IPS-18a (cell line): ENCODE measurements around the gene FAM210B.

Experiments used
- H3K27ac ChIP-seq: one replicate; pipeline ENCODE4 v1.5.1; 2013; ENCODE audit warnings: low read length
- H3K27me3 ChIP-seq: one replicate; pipeline ENCODE4 v1.6.1; 2013; ENCODE audit warnings: mild to moderate bottlenecking, low read length; ENCODE audit not compliant: control insufficient read depth, insufficient read depth
- H3K36me3 ChIP-seq: one replicate; pipeline ENCODE4 v1.6.1; 2013; ENCODE audit warnings: low read depth, low read length; ENCODE audit not compliant: control insufficient read depth
- H3K4me1 ChIP-seq: one replicate; pipeline ENCODE4 v1.6.1; 2013; ENCODE audit warnings: low read depth, low read length; ENCODE audit not compliant: control insufficient read depth
- H3K4me3 ChIP-seq: one replicate; pipeline ENCODE4 v1.5.1; 2013; ENCODE audit warnings: low read length
- H3K9ac ChIP-seq: one replicate; pipeline ENCODE4 v1.6.1; 2013; ENCODE audit warnings: mild to moderate bottlenecking, low read length, moderate library complexity
- H3K9me3 ChIP-seq: one replicate; pipeline ENCODE4 v1.6.1; 2013; ENCODE audit warnings: low read depth, low read length; ENCODE audit not compliant: control insufficient read depth

Gene FAM210B

GRCh38 chr20:56362833-56363413 lies 4.1 kb downstream of the FAM210B start:
- Histone ChIP-seq H3K36me3 (peaks cover 5% of the 10 kb centered on the region), H3K27ac (no peak overlapping the region), H3K27me3 (peaks cover 14% of the 10 kb centered on the region), H3K4me1 (peaks cover 16% of the 10 kb centered on the region), H3K9me3 (no peaks in the 10 kb centered on the region), H3K4me3 (no peak overlapping the region), H3K9ac (no peak overlapping the region)

- Histone ChIP-seq H3K9ac (no peak overlapping the region), H3K36me3 (peaks cover 5% of the 10 kb centered on the region), H3K4me1 (peaks cover 10% of the 10 kb centered on the region), H3K4me3 (no peak overlapping the region), H3K9me3 (no peaks in the 10 kb centered on the region), H3K27ac (no peak overlapping the region), H3K27me3 (peaks cover 14% of the 10 kb centered on the region)
These were observed 4.7 kb downstream of the FAM210B start for GRCh38 chr20:56363491-56363890.

- no peak overlapping the region for H3K27ac ChIP-seq
- no peak overlapping the region for H3K4me3 ChIP-seq
- no peaks in the 10 kb centered on the region for H3K9me3 ChIP-seq
- no peaks in the 10 kb centered on the region for H3K4me1 ChIP-seq
- H3K9ac ChIP-seq: no peak overlapping the region
- H3K27me3 ChIP-seq: no peaks in the 10 kb centered on the region
- peaks cover 45% of the 10 kb centered on the region for H3K36me3 ChIP-seq
These were observed 9.8 kb downstream of the FAM210B start for GRCh38 chr20:56368351-56369134.

- H3K4me3 ChIP-seq: no peak overlapping the region
- no peaks in the 10 kb centered on the region for H3K27me3 ChIP-seq
- no peak overlapping the region for H3K9ac ChIP-seq
- H3K27ac ChIP-seq: no peak overlapping the region
- H3K4me1 ChIP-seq: no peaks in the 10 kb centered on the region
- no peaks in the 10 kb centered on the region for H3K9me3 ChIP-seq
- H3K36me3 ChIP-seq: peaks cover 52% of the 10 kb centered on the region
These were observed 10.4 kb downstream of the FAM210B start for GRCh38 chr20:56369179-56369578.

- no peaks in the 10 kb centered on the region for H3K9me3 ChIP-seq
- no peak overlapping the region for H3K9ac ChIP-seq
- no peaks in the 10 kb centered on the region for H3K27me3 ChIP-seq
- H3K4me1 ChIP-seq: no peaks in the 10 kb centered on the region
- H3K4me3 ChIP-seq: no peak overlapping the region
- H3K27ac ChIP-seq: no peak overlapping the region
- H3K36me3 ChIP-seq: peaks cover 65% of the 10 kb centered on the region
These were observed 13.2 kb downstream of the FAM210B start for GRCh38 chr20:56371977-56372376.

GRCh38 chr20:56372850-56373249 lies 14.1 kb downstream of the FAM210B start:
- Histone ChIP-seq H3K9me3 (no peaks in the 10 kb centered on the region), H3K36me3 (peaks cover 68% of the 10 kb centered on the region), H3K4me1 (no peaks in the 10 kb centered on the region), H3K27me3 (no peaks in the 10 kb centered on the region), H3K27ac (no peak overlapping the region), H3K4me3 (no peak overlapping the region), H3K9ac (no peak overlapping the region)

GRCh38 chr20:56373942-56374341 lies 15.2 kb downstream of the FAM210B start:
- Histone ChIP-seq H3K36me3 (peaks cover 79% of the 10 kb centered on the region), H3K27me3 (no peaks in the 10 kb centered on the region), H3K4me3 (no peak overlapping the region), H3K9me3 (no peaks in the 10 kb centered on the region), H3K4me1 (no peaks in the 10 kb centered on the region), H3K9ac (no peak overlapping the region), H3K27ac (no peak overlapping the region)

GRCh38 chr20:56376331-56376730 lies 17.6 kb downstream of the FAM210B start:
- Histone ChIP-seq H3K4me3 (no peak overlapping the region), H3K9ac (no peak overlapping the region), H3K27me3 (no peaks in the 10 kb centered on the region), H3K4me1 (no peaks in the 10 kb centered on the region), H3K36me3 (peaks cover 78% of the 10 kb centered on the region), H3K9me3 (no peaks in the 10 kb centered on the region), H3K27ac (no peak overlapping the region)

- H3K9ac ChIP-seq: no peak overlapping the region
- H3K36me3 ChIP-seq: peaks cover 76% of the 10 kb centered on the region
- H3K27ac ChIP-seq: no peak overlapping the region
- no peaks in the 10 kb centered on the region for H3K9me3 ChIP-seq
- no peaks in the 10 kb centered on the region for H3K27me3 ChIP-seq
- no peaks in the 10 kb centered on the region for H3K4me1 ChIP-seq
- H3K4me3 ChIP-seq: no peak overlapping the region
These were observed 19.6 kb downstream of the FAM210B start for GRCh38 chr20:56378386-56378785.

- Histone ChIP-seq H3K27me3 (no peaks in the 10 kb centered on the region), H3K9ac (no peak overlapping the region), H3K4me3 (no peak overlapping the region), H3K9me3 (no peaks in the 10 kb centered on the region), H3K4me1 (no peaks in the 10 kb centered on the region), H3K27ac (no peak overlapping the region), H3K36me3 (peaks cover 84% of the 10 kb centered on the region)
These were observed 21.6 kb downstream of the FAM210B start for GRCh38 chr20:56380375-56380774.

- Histone ChIP-seq H3K27me3 (no peaks in the 10 kb centered on the region), H3K36me3 (peaks cover 84% of the 10 kb centered on the region), H3K4me3 (no peak overlapping the region), H3K9ac (no peak overlapping the region), H3K27ac (no peak overlapping the region), H3K9me3 (no peaks in the 10 kb centered on the region), H3K4me1 (no peaks in the 10 kb centered on the region)
These were observed 22.7 kb downstream of the FAM210B start for GRCh38 chr20:56381501-56381900.

GRCh38 chr20:56382696-56383095 lies 23.9 kb downstream of the FAM210B start:
- Histone ChIP-seq H3K9ac (no peak overlapping the region), H3K36me3 (peaks cover 90% of the 10 kb centered on the region), H3K4me1 (no peaks in the 10 kb centered on the region), H3K27ac (no peak overlapping the region), H3K27me3 (no peaks in the 10 kb centered on the region), H3K9me3 (no peaks in the 10 kb centered on the region), H3K4me3 (no peak overlapping the region)
